Lung microvascular endothelial cell (primary cell): ENCODE results near the gene AKR1C1. TPM values are rescaled to one million over a fixed set of nuclear protein-coding genes. Genes with fewer than 3 reads are reported as not detected.
"Not testable (repeated sequence)": the region's sequence is repeated elsewhere in the genome, so short reads cannot be mapped to it uniquely, and the experiment has no call there.

Experiments used
- DNase-seq, 2 donors: peaks; one replicate each; pipeline versions ENCODE4 v3.0.0 to v3.0.0-alpha.2; 2010; ENCODE audit warnings: low read depth in 2 of 2
- total RNA-seq: library from RNA; depleted of rRNA; stranded (reverse); fragments of >200 nt; gene quantifications from 2 replicates; pipeline ENCODE4 v1.2.1, GENCODE V29; 2014

AKR1C1 gene
- total RNA-seq, 1 donor from 2014 or later, result 18.7 TPM

DNA sequence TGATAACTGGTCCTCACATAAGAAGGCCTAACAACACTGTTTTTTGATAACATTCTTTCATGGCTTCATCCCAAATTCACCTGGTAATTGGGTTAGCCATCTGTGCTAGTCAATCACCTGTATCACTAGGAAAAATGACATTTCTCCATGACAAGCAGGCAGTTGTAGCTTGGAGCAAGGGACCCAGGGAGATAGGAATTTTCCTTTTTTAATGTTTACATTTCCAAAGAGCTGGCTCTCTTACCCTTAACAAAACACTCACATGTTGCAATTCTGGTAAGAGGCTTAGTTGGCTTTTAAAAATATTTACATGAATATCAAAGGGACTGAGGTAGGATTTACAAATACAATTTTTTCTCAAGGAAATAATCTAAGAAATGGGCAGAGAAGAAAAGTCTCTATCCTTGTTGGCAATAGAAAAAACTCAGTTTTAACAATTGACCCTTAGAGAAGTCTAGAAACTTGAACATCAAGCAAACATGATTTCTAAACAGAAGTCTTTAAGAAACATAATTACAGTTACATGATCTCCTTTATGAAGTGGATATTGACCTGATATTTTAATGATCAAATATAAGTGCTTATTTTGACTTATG lies 16.1 kb upstream of the AKR1C1 start:
- peak in 1 of 2 donors; percentile 68 for DNase-seq

DNA sequence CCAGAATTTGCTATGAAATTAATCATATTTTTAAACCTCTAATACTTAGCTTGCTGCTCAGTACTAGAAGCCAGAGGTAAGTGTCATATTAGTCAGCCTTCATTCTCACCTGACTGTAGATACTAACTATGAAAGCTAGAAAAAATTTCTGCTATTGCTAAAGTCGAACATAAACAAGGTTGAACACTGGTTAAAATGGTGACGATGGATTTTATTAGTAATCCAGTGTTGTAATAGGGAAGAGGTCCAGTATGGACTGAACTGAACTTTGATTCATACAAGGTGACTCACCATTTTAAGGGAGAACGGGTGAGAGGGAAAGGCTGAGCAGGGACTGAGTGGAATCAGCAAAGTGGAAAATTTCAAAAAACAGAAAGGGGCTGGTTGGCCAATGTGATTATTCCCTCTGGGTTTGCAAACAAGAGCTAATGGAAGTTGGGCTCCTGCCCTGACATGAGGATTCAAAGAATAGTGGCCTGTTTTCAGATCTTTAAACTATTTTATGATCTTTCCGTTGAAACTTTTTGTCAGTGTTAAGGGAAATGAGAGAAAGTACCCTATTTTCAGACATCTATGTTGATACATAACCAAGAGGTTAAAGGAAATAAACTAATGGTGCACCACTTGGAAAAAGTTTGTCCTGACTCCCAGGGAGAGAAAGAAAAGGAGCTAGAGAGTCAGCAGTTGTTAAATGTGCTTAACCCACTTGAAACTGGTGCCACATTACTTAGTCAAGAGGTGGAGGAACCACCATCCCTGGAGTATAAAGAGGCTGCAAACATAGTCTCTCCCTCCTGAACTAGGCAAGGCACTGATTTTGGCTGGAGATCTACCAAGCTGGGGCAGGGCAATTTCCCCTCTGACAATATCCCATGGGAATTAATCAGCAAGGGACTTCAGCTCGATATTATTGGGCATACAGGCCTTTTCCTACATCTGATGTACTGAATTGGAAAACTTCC lies 15.3 kb upstream of the AKR1C1 start:
- peak; percentile 63 to 93 for DNase-seq

DNA sequence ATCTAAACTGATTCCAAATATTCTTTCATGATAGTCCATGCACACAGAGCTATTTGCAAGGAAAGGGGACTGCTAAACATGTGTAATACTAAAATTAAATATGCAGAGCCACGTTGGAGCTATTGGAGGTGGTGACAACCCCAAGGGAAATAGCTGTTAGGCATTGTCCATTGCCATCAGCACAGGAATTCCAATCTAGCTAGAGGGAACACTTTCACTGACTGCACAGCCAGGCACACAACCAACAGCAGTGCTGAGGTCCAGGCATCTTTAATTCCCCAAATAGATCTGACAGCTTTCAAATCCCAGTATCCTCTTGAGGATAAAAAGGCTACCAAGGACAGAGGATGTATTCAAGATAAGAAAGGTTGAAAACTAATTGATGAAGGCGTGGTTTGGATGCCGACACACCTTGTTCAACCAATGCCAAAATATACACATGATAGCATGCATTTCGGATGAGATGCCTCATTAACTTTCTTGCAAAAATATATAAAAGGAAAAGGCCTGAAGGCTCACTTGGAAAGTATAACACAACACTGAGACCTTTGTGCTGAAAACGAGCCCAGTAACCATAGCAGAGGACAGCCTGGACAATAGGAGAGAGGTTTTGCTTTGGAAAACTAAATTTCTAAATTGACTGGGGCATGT lies 11.6 kb upstream of the AKR1C1 start:
- DNase-seq, result peak in 1 of 2 donors; percentile 80

DNA sequence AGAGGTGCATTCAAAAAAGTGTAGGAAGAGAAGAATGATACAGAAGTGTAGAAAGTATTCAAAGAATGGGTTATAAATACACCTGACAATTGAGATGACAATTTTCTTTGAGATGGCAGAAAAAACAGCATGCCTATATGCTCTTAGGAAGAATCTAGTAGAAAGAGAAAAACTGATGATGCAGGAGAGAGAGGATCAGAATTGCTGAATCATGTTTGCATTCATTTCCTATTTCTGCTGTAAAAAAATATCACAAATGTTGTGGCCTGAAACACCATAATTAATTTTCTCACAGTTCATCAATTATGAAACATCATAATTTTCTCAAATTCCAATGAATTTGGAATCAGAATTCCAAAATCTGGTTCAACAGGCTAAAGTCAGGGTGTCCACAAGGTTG lies 9.8 kb upstream of the AKR1C1 start:
- DNase-seq, result peak in 1 of 2 donors; percentile 15

DNA sequence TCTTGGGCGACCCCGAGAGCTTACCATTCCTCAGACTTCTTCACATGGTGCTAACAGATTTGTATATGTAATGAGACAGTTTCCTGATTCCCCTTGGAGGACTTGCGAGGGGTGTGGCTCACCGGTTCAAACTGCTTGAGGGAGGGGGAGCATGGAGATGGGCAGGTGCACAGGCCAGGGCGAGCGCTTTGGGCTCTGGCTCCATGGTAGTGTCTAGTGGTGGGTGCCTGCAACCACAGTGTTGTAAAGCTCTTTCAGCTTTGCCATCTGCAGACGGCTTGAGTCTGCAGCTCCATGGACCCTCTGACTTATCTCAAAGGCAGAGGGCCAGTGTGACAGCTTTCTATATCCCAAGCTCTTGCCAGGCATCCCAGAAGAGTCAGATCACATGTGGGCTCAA lies 7.1 kb upstream of the AKR1C1 start:
- DNase-seq, result not testable (repeated sequence)

DNA sequence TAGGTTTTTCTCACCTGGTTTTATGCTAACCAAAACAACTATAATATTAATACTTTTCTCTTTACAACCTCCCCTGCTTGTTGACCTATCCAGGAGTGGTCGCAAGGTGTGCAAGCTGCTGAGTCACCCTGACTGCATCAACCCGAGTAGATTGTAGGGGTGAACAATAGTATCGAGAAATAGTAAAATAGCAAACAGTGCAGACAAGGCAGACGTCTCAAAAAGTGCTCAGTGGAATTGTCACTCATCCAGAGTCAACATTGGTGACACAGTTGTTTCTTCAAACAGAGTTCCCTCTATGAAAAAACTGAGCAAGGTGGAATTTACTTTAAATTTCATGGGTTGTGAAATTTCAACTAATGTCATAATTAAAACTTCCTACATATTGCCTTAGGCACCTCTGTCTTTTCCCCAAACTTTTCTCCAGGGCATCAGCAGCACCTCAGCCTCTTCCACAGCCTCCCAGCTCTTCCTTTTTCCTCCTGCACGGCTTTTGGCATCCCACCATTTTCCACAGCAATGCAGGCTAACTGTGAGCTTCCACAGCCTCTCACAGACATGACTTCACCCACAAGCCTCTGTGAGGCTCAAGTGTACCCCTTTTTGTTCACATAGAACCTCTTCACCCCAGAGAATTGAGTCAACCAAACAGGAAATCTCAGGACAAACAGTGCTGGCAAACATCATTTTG lies 6.1 kb upstream of the AKR1C1 start:
- DNase-seq, result peak in 1 of 2 donors; percentile 10

DNA sequence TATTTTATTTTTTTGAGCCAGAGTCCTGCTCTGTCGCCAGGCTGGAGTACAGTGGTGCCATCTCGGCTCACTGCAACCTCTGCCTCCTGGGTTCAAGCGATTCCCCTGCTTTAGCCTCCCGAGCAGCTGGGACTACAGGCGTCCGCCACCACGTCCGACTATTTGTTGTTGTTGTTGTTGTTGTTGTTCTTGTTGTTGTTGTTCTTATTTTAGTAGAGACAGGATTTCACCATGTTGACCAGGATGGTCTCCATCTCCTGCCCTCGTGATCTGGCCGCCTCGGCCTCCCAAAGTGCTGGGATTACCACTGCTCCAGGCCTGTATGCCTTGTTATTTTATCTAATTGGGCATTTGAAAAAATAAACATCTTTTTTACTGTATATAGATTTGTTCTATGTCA lies 1.7 kb upstream of the AKR1C1 start:
- DNase-seq, result not testable (repeated sequence)

DNA sequence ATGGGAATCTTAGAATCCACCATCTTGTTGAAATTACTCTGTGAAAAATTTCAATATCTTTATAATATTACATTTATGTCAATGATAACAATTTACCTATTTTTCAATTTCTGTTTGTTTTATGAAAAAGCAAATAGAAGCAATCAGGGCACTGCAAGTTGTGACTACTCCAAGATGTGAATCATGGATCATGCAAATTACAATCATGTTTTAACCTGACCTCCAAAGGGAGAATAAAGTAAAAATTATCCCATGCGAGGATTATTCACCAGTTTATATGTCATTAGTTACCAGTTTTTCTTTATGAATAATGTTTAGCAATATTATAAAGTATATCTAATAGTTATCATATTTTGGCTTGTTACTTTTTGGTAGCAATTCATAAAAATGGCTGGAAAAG lies 907 bp upstream of the AKR1C1 start:
- not testable (repeated sequence) for DNase-seq

DNA sequence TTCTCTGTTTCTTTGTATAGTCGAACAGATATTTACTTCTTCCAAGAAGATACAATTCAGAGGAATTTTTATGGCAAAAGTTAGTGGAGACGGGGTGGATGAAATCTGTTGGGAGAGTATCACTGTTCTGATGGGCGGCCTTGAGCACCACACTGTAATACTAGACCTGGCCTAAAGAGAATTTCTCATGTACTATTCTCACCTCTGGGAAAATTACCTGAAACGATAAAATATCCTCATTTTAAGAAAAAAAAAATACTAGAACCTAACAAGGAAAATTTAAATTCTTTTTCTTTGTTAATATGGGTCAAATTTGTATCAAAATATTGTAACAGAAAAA lies 570 bp downstream of the AKR1C1 start:
- not testable (repeated sequence) for DNase-seq

DNA sequence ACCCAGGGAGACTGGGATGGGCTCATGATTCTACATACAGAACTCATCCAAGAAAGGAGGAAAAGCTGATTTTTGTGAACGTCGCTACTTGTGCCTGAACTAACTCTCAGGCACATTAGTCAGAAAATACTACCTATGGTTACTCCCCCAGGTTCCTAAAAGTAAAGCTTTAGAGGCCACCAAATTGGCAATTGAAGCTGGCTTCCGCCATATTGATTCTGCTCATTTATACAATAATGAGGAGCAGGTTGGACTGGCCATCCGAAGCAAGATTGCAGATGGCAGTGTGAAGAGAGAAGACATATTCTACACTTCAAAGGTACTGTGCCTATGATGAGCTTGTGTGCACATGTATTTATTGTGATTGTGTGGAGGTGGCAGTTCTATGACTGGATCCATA lies 2.5 kb downstream of the AKR1C1 start:
- DNase-seq, result not testable (repeated sequence)

DNA sequence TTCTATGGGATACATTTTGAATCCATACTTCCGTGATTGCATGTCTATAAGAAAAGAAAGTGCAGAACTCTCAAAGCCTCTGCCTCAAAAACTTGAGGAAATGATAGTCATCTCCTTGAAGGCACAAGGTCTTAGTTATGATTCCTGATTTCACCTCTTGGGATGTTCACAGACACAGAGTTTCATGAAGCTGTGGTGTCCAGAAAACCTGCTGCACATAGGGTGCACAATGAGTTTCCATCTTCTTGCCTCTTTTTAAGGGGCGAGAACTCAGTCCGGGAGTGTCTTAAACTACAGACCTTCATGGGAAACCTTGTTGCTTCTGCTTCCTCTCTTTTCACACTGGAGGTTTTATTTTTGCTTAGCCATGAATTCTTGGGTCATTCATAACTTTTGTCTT lies 4.0 kb downstream of the AKR1C1 start:
- not testable (repeated sequence) for DNase-seq

DNA sequence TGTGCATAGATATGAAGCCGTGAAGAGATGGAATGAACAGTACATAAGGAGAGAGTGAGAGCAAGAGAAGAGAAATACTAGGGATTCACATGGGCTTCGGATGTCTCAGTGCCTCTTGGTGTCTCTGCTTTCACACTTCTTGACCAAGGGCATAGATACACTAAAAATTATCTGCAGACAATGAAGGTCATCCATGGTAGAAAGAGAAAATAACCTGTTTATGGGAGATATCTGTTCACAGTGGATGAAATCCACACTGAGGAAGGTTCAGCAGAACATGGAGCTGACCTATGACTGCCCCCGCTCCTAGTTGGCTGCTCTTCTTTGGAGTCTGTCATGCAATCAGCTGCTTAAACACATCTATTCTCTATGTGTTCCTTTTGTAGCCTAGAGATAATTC lies 6.1 kb downstream of the AKR1C1 start:
- not testable (repeated sequence) for DNase-seq

DNA sequence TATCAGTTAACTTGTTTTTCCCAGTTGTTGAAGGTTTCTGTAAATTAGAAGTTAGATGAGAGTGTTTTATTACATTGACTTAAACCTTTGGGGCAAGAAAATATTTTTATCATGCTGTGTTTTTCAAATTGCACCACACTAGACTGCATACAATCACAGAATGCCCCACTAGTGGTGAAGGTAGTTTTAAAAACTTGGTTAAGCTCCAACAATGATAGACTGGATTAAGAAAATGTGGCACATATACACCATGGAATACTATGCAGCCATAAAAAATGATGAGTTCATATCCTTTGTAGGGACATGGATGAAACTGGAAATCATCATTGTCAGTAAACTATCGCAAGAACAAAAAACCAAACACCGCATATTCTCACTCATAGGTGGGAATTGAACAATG lies 7.1 kb downstream of the AKR1C1 start:
- not testable (repeated sequence) for DNase-seq

DNA sequence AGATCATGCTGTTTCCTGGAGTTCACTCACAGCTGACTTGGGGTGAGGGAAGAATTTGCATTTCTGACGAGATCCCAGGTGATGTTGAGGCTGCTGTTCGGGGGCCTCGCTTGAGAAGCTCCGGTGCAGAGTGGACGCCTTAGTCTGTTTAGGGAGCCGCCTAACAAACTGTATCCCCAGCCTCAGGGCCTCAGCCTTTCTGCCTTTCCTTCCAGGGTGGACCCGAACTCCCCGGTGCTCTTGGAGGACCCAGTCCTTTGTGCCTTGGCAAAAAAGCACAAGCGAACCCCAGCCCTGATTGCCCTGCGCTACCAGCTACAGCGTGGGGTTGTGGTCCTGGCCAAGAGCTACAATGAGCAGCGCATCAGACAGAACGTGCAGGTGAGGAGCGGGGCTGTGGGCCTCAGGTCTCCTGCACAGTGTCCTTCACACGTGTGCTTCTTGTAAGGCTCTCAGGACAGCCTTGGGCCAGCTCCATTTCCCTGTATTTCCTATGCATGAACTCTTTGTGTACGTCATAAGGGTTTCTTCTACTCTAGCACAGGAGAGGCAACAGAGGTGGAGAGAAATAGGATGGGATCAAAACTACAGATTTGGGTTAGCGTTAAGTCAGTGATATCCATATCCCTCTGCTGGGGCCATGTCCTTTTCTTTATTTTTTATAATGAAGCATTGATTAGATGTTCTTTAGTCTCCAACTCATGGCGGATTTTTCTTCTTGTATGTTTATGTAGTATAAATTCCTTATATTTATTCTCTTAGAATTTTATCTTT lies 9.3 kb downstream of the AKR1C1 start:
- DNase-seq, result not testable (repeated sequence)

DNA sequence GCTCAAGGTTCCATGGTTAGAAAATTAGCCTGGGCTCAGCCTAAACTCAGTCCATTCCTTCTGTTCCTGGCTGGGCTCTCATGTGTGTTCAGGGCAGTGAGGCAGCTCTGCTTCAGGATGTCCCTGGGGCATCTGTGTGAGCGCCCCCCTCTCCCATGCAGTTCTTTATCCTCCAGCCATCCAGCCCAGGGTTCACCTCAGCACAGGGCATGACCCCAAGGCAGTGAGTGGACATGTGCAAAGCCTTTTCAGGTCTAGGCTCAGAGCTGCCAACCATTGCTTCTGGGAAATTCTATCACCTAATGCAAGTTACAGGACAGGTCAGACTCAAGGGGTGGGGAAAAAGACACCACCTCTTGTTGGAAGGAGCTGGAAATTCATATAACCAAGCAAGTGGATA lies 10.1 kb downstream of the AKR1C1 start:
- not testable (repeated sequence) for DNase-seq

DNA sequence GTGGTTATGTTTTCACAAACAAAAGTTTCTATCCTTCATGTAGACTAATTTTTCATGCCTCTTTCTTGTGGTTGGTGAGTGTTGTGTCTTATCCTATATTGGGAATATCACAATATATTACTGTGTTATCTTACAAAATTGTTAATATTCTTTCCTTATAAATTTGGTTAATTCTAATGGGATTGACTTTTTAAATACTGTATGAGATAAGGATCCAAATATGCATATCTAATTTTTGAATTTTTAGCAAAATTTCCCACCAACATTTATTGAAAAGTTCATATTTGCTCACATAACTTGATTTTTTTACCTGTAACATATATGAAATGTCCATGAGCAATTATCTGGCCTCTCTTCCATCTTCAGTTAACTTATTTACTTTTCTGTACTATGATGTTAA lies 11.2 kb downstream of the AKR1C1 start:
- not testable (repeated sequence) for DNase-seq

DNA sequence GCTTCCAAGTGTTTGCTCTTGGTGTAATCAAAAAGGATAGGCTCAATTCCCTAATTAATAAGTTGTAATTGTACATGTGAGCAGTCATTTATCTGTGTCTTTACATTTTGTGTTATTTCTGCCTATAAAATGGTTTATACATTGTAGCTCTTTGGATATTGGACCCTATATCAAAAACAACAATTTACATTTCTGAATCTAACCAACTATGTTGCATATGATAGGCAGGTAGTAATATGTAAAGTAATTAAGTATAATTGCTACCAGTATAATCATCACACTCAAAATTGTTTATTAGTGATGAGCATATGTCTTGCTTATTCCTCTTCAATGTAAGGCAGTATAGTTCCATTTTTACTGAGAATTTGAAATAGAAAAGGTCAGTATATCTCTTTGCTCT lies 13.8 kb downstream of the AKR1C1 start:
- no peak for DNase-seq

DNA sequence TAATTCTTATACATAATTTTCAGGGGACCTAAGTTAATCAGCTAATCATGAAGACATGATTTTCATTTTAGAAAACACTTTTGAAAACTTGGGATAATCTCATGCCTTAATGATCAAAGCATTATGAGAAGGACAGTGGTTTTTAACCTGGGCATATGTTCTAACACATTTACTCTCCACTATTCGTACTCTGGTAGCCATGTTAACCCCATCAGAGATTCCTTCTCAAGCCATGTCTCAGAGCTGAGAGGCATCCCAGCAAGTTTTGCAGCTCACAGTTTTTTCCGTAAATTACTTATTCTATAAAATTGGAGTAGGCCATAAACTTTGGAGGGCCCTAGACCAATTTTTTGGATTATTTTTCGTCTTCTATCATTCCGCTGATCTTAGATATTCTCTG lies 15.7 kb downstream of the AKR1C1 start:
- no peak for DNase-seq

DNA sequence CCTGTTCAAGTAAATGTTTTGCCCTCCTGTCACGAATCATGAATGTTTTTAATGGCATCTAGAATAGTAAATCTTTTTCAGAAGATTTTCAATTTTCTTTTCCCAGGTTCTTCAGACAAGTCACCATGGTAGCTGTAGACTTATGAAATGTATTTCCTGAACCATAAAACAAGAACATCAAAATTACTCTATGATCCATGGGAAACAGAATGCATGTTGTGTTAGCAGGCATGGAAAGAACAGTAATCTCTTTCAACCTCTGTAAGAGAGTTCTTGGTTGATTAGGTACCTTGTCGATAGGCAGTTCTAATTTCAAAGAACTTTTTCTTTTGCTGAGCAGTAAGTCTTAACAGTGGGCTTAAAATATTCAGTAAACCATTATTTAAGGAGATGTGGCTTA lies 17.6 kb downstream of the AKR1C1 start:
- no peak for DNase-seq

DNA sequence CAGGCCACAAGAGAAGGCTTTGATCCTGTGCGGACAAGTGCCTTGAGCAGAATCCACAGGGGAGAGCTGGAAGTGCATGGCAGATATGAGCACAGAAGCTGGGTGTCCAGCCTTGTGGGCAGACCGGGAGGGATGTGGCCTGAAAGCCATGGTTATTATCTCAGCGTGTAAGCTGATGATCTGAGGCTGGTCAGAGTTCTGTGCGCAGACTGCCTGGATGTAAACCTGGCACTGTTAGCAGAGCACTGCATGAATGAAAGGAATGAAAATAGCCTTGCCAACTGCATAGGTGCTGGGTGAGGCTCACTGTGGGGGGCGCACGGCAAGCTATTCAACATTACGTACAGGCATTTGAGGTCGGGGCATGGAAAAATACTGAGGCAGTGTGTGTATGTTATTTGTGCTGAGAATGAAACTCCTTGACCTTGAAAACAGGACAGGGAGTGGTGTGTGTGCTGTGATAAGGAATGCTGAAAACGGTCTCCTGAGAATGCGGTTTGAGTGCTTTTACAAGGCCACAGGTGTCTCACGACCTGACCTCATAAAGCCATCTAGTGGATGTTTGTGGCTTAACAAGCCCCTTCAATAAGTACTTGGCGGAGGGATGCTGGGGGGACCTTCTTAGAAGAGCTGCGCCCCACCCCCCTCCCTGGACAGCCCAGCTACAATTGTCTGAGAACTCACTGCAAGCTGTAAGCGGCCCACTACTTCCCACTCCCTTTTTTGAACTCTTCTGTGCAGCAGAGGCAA lies 18.7 kb downstream of the AKR1C1 start:
- peak; percentile 69 to 75 for DNase-seq
